SK-N-SH (cell line): ENCODE results near the gene PPP1R12C. TPM values are rescaled to one million over a fixed set of nuclear protein-coding genes. Genes with fewer than 3 reads are reported as not detected.
A peak's percentile ranks its signal among the peaks of the same experiment; 100 is the strongest.

ENCODE experiments used
- CTCF ChIA-PET: fragments of 300-600, 350-600 bp; formaldehyde crosslinking; extraction: SDS; loops from one replicate; lab custom pipeline; 2021; lab: Yijun Ruan, JAX
- POLR2A ChIA-PET: fragments of 350-600 bp; sonication (Branson Sonifier 250); formaldehyde crosslinking; extraction: SDS; loops from one replicate; lab custom pipeline; 2020; ENCODE audit warnings: antibody characterized with exemption, inconsistent platforms; lab: Yijun Ruan, JAX
- DNase-seq: peaks from one replicate; pipeline ENCODE4 v3.0.0; 2012
- H2AFZ ChIP-seq: fragments of 200-600 bp; sonication (generic); 2 replicates; pipeline ENCODE4 v1.8.1; 2016; ENCODE audit warnings: antibody characterized with exemption, mild to moderate bottlenecking, low read depth
- H3F3A ChIP-seq: fragments of 200-600 bp; sonication (generic); replicated peaks from 2 replicates; pipeline ENCODE3; 2016; ENCODE audit warnings: antibody characterized with exemption, mild to moderate bottlenecking; ENCODE audit not compliant: insufficient read depth
- H3K27ac ChIP-seq, 2 experiments: fragments of 200-500 bp in 1 of 2; fragments of 200-600 bp in 1 of 2; sonication (Bioruptor generic) in 1 of 2; sonication (generic), shearing (Covaris generic) in 1 of 2; 2 replicates each; pipeline versions ENCODE4 v1.5.1 to v1.6.1; 2014 to 2016; ENCODE audit warnings: low read depth in 2 of 2, inconsistent platforms in 1 of 2, low read length in 1 of 2, mild to moderate bottlenecking in 1 of 2, mixed read lengths in 1 of 2
- H3K27me3 ChIP-seq: fragments of 200-600 bp; sonication (generic), shearing (Covaris generic); 2 replicates; pipeline ENCODE4 v1.6.1; 2016; ENCODE audit warnings: mixed run types; ENCODE audit not compliant: insufficient read depth
- H3K36me3 ChIP-seq, 2 experiments: fragments of 200-500 bp in 1 of 2; fragments of 200-600 bp in 1 of 2; sonication (Bioruptor generic) in 1 of 2; sonication (generic) in 1 of 2; replicated peaks in 1 of 2; 2 replicates each; pipeline versions ENCODE3 to v1.5.1; 2014 to 2016; ENCODE audit warnings: low read length in 1 of 2, mild to moderate bottlenecking in 1 of 2; ENCODE audit not compliant: insufficient read depth in 2 of 2, control insufficient read depth in 1 of 2
- H3K4me1 ChIP-seq, 2 experiments: fragments of 200-500 bp in 1 of 2; fragments of 200-600 bp in 1 of 2; sonication (Bioruptor generic) in 1 of 2; sonication (generic), shearing (Covaris generic) in 1 of 2; 2 replicates each; pipeline versions ENCODE4 v1.5.1 to v1.6.1; 2014 to 2016; ENCODE audit warnings: low read depth in 1 of 2, low read length in 1 of 2, mixed run types in 1 of 2; ENCODE audit not compliant: insufficient read depth in 2 of 2, control insufficient read depth in 1 of 2
- H3K4me2 ChIP-seq: fragments of 200-600 bp; sonication (generic), shearing (Covaris generic); 2 replicates; pipeline ENCODE4 v1.6.1; 2017; ENCODE audit warnings: mixed run types
- H3K4me3 ChIP-seq, 2 experiments: fragments of 200-500 bp in 1 of 2; fragments of 200-600 bp in 1 of 2; sonication (Bioruptor generic) in 1 of 2; sonication (generic), shearing (Covaris generic) in 1 of 2; 2 replicates each; pipeline versions ENCODE4 v1.5.1 to v1.8.1; 2014 to 2016; ENCODE audit warnings: low read depth in 2 of 2, inconsistent platforms in 1 of 2, low read length in 1 of 2, mild to moderate bottlenecking in 1 of 2, mixed read lengths in 1 of 2, moderate library complexity in 1 of 2
- H3K79me2 ChIP-seq: fragments of 200-600 bp; sonication (generic); 2 replicates; pipeline ENCODE4 v1.8.1; 2017; ENCODE audit warnings: mild to moderate bottlenecking; ENCODE audit not compliant: insufficient read depth
- H3K9ac ChIP-seq: fragments of 200-600 bp; sonication (generic); 2 replicates; pipeline ENCODE4 v1.6.1; 2017; ENCODE audit warnings: mixed run types
- H3K9me2 ChIP-seq: fragments of 200-600 bp; sonication (generic); 2 replicates; pipeline ENCODE4 v1.6.1; 2017; ENCODE audit warnings: mixed run types
- H3K9me3 ChIP-seq: fragments of 200-600 bp; sonication (generic); 2 replicates; pipeline ENCODE4 v1.6.1; 2017; ENCODE audit warnings: mixed run types, mild to moderate bottlenecking, moderate library complexity
- H4K20me1 ChIP-seq: fragments of 200-600 bp; sonication (generic); 2 replicates; pipeline ENCODE4 v1.6.1; 2017; ENCODE audit warnings: mild to moderate bottlenecking, mixed run types; ENCODE audit not compliant: insufficient read depth
- CHD2 ChIP-seq: fragments of 150-350 bp; IDR thresholded peaks from 2 replicates; pipeline ENCODE4 v1.6.1; 2018; ENCODE audit warnings: low read length; ENCODE audit not compliant: partially characterized antibody
- EP300 ChIP-seq, 2 experiments: IDR thresholded peaks; 2 replicates each; pipeline versions ENCODE4 v1.4.0 to v1.6.1; 2012; ENCODE audit warnings: borderline replicate concordance in 1 of 2, low read depth in 1 of 2, low read length in 1 of 2
- EZH2phosphoT487 ChIP-seq: fragments of 200-600 bp; sonication (generic); IDR thresholded peaks from 2 replicates; pipeline ENCODE4 v1.6.1; 2017; ENCODE audit warnings: low read depth, mixed run types, mild to moderate bottlenecking, antibody characterized with exemption, moderate library complexity, borderline replicate concordance
- FOSL2 ChIP-seq: IDR thresholded peaks from 2 replicates; pipeline ENCODE4 v1.4.0; 2012; ENCODE audit warnings: low read depth, mild to moderate bottlenecking, moderate library complexity, borderline replicate concordance
- FOXJ3 ChIP-seq: sonication (generic); formaldehyde crosslinking; IDR thresholded peaks from 2 replicates; pipeline ENCODE4 v1.5.1; 2020; ENCODE audit warnings: mild to moderate bottlenecking, missing genetic modification reagents
- FOXM1 ChIP-seq: IDR thresholded peaks from 2 replicates; pipeline ENCODE4 v1.4.0; 2012; ENCODE audit warnings: low read depth, mild to moderate bottlenecking
- GABPA ChIP-seq: IDR thresholded peaks from 2 replicates; pipeline ENCODE4 v1.4.0; 2012; ENCODE audit warnings: low read depth, mild to moderate bottlenecking
- JUND ChIP-seq: IDR thresholded peaks from 2 replicates; pipeline ENCODE4 v1.4.0; 2012
- MXI1 ChIP-seq: IDR thresholded peaks from 2 replicates; pipeline ENCODE4 v1.6.1; 2012; ENCODE audit warnings: mild to moderate bottlenecking, low read depth, low read length, improper control_type of control experiment
- NFIC ChIP-seq: IDR thresholded peaks from 2 replicates; pipeline ENCODE4 v1.4.0; 2012; ENCODE audit warnings: borderline replicate concordance
- NRF1 ChIP-seq: IDR thresholded peaks from 2 replicates; pipeline ENCODE4 v1.6.1; 2012; ENCODE audit warnings: low read depth, mild to moderate bottlenecking, low read length
- POLR2AphosphoS5 ChIP-seq: IDR thresholded peaks from 2 replicates; pipeline ENCODE4 v1.6.1; 2012; ENCODE audit warnings: low read depth, low read length
- RAD21 ChIP-seq: IDR thresholded peaks from 2 replicates; pipeline ENCODE4 v1.6.1; 2012; ENCODE audit warnings: mild to moderate bottlenecking, low read length
- SMC3 ChIP-seq: IDR thresholded peaks from 2 replicates; pipeline ENCODE4 v1.6.1; 2012; ENCODE audit warnings: low read depth, low read length, improper control_type of control experiment
- TCF12 ChIP-seq: IDR thresholded peaks from 2 replicates; pipeline ENCODE4 v1.4.0; 2012
- TEAD4 ChIP-seq: IDR thresholded peaks from 2 replicates; pipeline ENCODE4 v1.4.0; 2012; ENCODE audit warnings: mild to moderate bottlenecking, borderline replicate concordance; ENCODE audit not compliant: insufficient read depth
- YY1 ChIP-seq: IDR thresholded peaks from 2 replicates; pipeline ENCODE4 v1.4.0; 2012; ENCODE audit warnings: low read depth, mild to moderate bottlenecking
- WGBS: methylation state at CpG from one replicate; pipeline ENCODE4 v1.1.6; 2017; ENCODE audit warnings: low lambda C conversion rate; 5-methylcytosine and 5-hydroxymethylcytosine counted together
- polyA plus RNA-seq, 3 experiments: library from polyadenylated mRNA; depleted of rRNA; stranded (reverse); fragments of >200 nt; gene quantifications; 2 replicates each; pipeline ENCODE4 v1.2.3, GENCODE V29; 2012
- TF ChIP-seq, protein P1 (sequence below): IDR thresholded peaks from 2 replicates; pipeline ENCODE4; 2012
- TF ChIP-seq, protein P2 (sequence below): IDR thresholded peaks from 2 replicates; pipeline ENCODE4 v1.4.0; 2012; ENCODE audit warnings: low read depth
- TF ChIP-seq, protein P3 (sequence below): IDR thresholded peaks from 2 replicates; pipeline ENCODE4 v1.4.0; 2012; ENCODE audit warnings: low read depth, borderline replicate concordance
- TF ChIP-seq, protein P4 (sequence below): IDR thresholded peaks from 2 replicates; pipeline ENCODE4 v1.6.1; 2012; ENCODE audit warnings: mild to moderate bottlenecking, low read depth, low read length, moderate library complexity

The PPP1R12C gene
- polyA plus RNA-seq, 1 of the 3 experiments (the other 2 are of a cell fraction): 83.9 TPM

DNA sequence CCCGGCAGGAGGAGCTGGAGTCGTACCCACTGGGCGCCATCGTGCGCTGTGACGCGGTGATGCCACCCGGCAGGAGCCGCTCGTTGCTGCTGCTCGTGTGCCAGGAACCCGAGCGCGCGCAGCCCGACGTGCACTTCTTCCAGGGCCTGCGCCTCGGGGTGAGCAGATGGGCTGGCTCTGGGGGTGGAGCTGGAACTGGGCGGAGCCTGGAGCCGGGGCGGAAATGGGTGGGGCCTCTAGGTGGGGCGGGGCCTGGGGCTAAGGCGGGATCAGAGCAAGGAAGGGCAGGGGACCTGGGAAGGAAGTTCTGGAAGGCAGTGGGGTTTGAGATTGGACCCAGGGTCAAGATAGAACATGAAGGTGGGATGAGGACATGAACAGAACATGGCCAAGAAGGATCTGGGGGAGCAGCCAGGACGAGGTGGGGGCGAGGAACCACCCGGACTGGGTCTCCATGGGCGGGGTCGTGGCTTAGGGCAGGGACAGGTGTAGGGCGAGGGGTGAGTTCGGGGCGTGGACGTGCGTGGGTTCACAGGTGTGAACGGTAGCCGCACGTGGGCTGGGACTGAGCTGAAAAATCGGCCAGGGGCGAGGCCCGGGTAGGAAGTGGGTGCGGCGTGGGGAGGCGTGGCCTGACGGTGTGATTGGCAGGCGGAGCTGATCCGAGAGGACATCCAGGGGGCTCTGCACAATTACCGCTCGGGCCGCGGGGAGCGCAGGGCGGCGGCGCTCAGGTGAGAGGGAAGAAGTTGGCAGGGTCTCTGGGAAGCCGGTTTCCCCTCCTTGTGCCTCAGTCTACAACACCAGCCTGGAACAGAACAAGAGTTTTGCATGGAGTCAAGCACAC is 37.1 kb downstream of the PPP1R12C start:
- H3K4me3 ChIP-seq: peak overlapping the region; percentile 68 to 71
- POLR2A ChIA-PET: no interaction called here
- TF ChIP-seq YY1 (no peak), GABPA (no peak), POLR2AphosphoS5 (peak; percentile 22; the same call in 1 of the 2 replicates), NRF1 (peak; percentile 44), MXI1 (0 out of 2 replicates have a peak, but pooled peaks have one; percentile 25), TCF12 (no peak)
- TF ChIP-seq, protein P1, sequence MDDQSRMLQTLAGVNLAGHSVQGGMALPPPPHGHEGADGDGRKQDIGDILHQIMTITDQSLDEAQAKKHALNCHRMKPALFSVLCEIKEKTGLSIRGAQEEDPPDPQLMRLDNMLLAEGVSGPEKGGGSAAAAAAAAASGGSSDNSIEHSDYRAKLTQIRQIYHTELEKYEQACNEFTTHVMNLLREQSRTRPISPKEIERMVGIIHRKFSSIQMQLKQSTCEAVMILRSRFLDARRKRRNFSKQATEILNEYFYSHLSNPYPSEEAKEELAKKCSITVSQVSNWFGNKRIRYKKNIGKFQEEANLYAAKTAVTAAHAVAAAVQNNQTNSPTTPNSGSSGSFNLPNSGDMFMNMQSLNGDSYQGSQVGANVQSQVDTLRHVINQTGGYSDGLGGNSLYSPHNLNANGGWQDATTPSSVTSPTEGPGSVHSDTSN: peak; percentile 97
- TF ChIP-seq, protein P2, sequence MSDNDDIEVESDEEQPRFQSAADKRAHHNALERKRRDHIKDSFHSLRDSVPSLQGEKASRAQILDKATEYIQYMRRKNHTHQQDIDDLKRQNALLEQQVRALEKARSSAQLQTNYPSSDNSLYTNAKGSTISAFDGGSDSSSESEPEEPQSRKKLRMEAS: peak; percentile 65
- DNase-seq: peak; percentile 96
- no peaks in the 10 kb centered on the region for H3K36me3 ChIP-seq
- no peaks in the 10 kb centered on the region for H4K20me1 ChIP-seq
- peak overlapping the region; percentile 89 for H3K4me2 ChIP-seq
- peaks cover 11% of the 10 kb centered on the region for H3F3A ChIP-seq
- H3K4me1 ChIP-seq: peaks cover 4 to 21% of the 10 kb centered on the region in 2 experiments; a peak in 2 of 4 replicates
- no peaks in the 10 kb centered on the region for H3K79me2 ChIP-seq
- H2AFZ ChIP-seq: no peak overlapping the region
- CTCF ChIA-PET: interaction anchor here (0.7 to 1.8 kb wide), 4 partner anchors 8 to 21 kb away, joined by 3 to 5 read pairs (median 4); no protein-coding TSS in a partner anchor
- H3K27ac ChIP-seq: peak overlapping the region in 1 of 2 experiments; percentile 65; a peak in 1 of 4 replicates
- H3K9me2 ChIP-seq: no peaks in the 10 kb centered on the region
- H3K27me3 ChIP-seq: no peaks in the 10 kb centered on the region
- H3K9ac ChIP-seq: peak overlapping the region; percentile 51; the same call in 1 of the 2 replicates
- no peaks in the 10 kb centered on the region for H3K9me3 ChIP-seq
- WGBS: 8% methylated on average over 45 of the region's 55 CpGs

DNA sequence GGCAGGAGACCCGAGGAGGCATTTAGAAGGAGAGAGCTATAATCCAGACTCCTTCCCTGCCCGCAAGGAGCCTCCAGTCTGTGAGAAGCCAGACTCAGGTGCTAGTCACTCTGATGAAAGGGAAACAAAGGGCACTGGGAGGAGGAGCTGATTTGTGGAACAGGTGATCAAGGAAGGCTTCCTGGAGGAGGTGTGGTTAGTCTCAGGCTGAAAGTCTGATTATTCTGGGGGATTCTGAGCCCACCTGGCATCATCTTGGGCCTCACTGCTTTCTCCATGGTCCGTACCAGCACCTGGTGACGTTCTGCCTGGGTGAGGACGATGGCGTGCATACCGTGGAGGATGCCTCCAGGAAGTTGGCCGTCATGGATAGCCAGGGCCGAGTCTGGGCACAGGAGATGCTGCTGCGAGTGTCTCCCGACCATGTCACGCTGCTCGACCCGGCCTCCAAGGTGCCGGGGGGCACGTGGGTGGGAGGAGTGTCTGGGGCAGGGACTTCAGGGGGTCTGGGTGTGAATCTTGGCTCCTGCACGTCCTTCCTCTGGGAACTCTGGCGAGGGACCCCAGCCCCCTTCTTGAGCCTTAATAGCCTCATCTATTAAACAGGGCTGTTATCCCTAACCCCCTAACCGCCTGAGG is 37.9 kb downstream of the PPP1R12C start:
- H3K27ac ChIP-seq: no peak overlapping the region; a peak in 1 of 4 replicates
- no peaks in the 10 kb centered on the region for H4K20me1 ChIP-seq
- no peaks in the 10 kb centered on the region for H3K9me3 ChIP-seq
- no peak overlapping the region for H3K9ac ChIP-seq
- peak overlapping the region; percentile 89; the same call in 1 of the 2 replicates for H3K4me2 ChIP-seq
- H3K36me3 ChIP-seq: no peaks in the 10 kb centered on the region
- no peak for DNase-seq
- no peak overlapping the region for H2AFZ ChIP-seq
- peak overlapping the region in 1 of 2 experiments; percentile 68; a peak in 3 of 4 replicates for H3K4me3 ChIP-seq
- CTCF ChIA-PET: interaction anchor here (1.0 to 1.8 kb wide), 2 partner anchors 10 to 11 kb away, joined by 4 to 5 read pairs; no protein-coding TSS in a partner anchor
- WGBS: 69% methylated on average over 8 of the region's 19 CpGs
- peaks cover 4 to 21% of the 10 kb centered on the region in 2 experiments; a peak in 2 of 4 replicates for H3K4me1 ChIP-seq
- POLR2A ChIA-PET: no interaction called here
- no peaks in the 10 kb centered on the region for H3K27me3 ChIP-seq
- H3K9me2 ChIP-seq: no peaks in the 10 kb centered on the region
- H3F3A ChIP-seq: peaks cover 7% of the 10 kb centered on the region
- no peaks in the 10 kb centered on the region for H3K79me2 ChIP-seq
- TF ChIP-seq CHD2: no peak
- TF ChIP-seq GABPA: no peak
- no peak for TF ChIP-seq FOSL2
- no peak for TF ChIP-seq TEAD4
- no peak for TF ChIP-seq RAD21
- TF ChIP-seq FOXJ3 (CRISPR knock-in tag): no peak
- TF ChIP-seq, protein P3, sequence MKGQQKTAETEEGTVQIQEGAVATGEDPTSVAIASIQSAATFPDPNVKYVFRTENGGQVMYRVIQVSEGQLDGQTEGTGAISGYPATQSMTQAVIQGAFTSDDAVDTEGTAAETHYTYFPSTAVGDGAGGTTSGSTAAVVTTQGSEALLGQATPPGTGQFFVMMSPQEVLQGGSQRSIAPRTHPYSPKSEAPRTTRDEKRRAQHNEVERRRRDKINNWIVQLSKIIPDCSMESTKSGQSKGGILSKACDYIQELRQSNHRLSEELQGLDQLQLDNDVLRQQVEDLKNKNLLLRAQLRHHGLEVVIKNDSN: no peak
- no peak for TF ChIP-seq YY1
- no peak for TF ChIP-seq NFIC
- no peak for TF ChIP-seq SMC3
- no peak for TF ChIP-seq FOXM1
- no peak for TF ChIP-seq POLR2AphosphoS5
- no peak for TF ChIP-seq EP300 (IDR thresholded peaks at IDR 0.05; ENCODE audit: borderline replicate concordance in 1 of 2, low read depth in 1 of 2, low read length in 1 of 2)
- TF ChIP-seq, protein P4, sequence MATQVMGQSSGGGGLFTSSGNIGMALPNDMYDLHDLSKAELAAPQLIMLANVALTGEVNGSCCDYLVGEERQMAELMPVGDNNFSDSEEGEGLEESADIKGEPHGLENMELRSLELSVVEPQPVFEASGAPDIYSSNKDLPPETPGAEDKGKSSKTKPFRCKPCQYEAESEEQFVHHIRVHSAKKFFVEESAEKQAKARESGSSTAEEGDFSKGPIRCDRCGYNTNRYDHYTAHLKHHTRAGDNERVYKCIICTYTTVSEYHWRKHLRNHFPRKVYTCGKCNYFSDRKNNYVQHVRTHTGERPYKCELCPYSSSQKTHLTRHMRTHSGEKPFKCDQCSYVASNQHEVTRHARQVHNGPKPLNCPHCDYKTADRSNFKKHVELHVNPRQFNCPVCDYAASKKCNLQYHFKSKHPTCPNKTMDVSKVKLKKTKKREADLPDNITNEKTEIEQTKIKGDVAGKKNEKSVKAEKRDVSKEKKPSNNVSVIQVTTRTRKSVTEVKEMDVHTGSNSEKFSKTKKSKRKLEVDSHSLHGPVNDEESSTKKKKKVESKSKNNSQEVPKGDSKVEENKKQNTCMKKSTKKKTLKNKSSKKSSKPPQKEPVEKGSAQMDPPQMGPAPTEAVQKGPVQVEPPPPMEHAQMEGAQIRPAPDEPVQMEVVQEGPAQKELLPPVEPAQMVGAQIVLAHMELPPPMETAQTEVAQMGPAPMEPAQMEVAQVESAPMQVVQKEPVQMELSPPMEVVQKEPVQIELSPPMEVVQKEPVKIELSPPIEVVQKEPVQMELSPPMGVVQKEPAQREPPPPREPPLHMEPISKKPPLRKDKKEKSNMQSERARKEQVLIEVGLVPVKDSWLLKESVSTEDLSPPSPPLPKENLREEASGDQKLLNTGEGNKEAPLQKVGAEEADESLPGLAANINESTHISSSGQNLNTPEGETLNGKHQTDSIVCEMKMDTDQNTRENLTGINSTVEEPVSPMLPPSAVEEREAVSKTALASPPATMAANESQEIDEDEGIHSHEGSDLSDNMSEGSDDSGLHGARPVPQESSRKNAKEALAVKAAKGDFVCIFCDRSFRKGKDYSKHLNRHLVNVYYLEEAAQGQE: no peak
- no peak for TF ChIP-seq EZH2phosphoT487
- no peak for TF ChIP-seq JUND
